Esophagus (tissue), 2 donors: Measurements from ENCODE around the gene POLL. TPM values are rescaled to one million over a fixed set of nuclear protein-coding genes. Genes with fewer than 3 reads are reported as not detected.

Experiments
- H3K27ac ChIP-seq, 2 donors: one replicate each; pipeline ENCODE4 v1.5.1; 2013; ENCODE audit warnings: low read depth in 2 of 2, mild to moderate bottlenecking in 2 of 2, inconsistent platforms in 1 of 2, low read length in 1 of 2, moderate library complexity in 1 of 2
- H3K27me3 ChIP-seq, 2 donors: one replicate each; pipeline ENCODE4 v1.6.1; 2013; ENCODE audit warnings: low read length in 2 of 2, control low read depth in 1 of 2, mild to moderate bottlenecking in 1 of 2; ENCODE audit not compliant: insufficient read depth in 2 of 2, control insufficient read depth in 1 of 2
- H3K36me3 ChIP-seq, 2 donors: one replicate each; pipeline ENCODE4 v1.6.1; 2013; ENCODE audit warnings: low read length in 1 of 2; ENCODE audit not compliant: control insufficient read depth in 2 of 2, insufficient read depth in 2 of 2
- H3K4me1 ChIP-seq, 2 donors: one replicate each; pipeline ENCODE4 v1.6.1; 2013; ENCODE audit warnings: low read length in 1 of 2; ENCODE audit not compliant: control insufficient read depth in 2 of 2, insufficient read depth in 2 of 2
- H3K4me3 ChIP-seq, 2 donors: one replicate each; pipeline ENCODE4 v1.5.1; 2013; ENCODE audit warnings: low read length in 2 of 2, mild to moderate bottlenecking in 2 of 2, low read depth in 1 of 2, moderate library complexity in 1 of 2
- H3K9me3 ChIP-seq, 2 donors: one replicate each; pipeline ENCODE4 v1.6.1; 2013; ENCODE audit warnings: mild to moderate bottlenecking in 2 of 2, low read depth in 1 of 2, low read length in 1 of 2, moderate library complexity in 1 of 2; ENCODE audit not compliant: control insufficient read depth in 2 of 2, insufficient read depth in 1 of 2
- WGBS, 2 donors: extraction: QIAGEN DNeasy Blood & Tissue Kit; methylation state at CpG; one replicate each; pipeline ENCODE4 v1.1.7; 2013; 5-methylcytosine and 5-hydroxymethylcytosine counted together
- polyA plus RNA-seq, 2 donors: library from polyadenylated mRNA; stranded (reverse); fragments of 200-250 nt; gene quantifications; one replicate each; pipeline ENCODE4 v1.2.3, GENCODE V29; 2013
- donor health status: healthy with polysubstance abuse.
- donor health status: Bipolar disorder and iron deficiency.

The POLL gene
- polyA plus RNA-seq, 2 donors = 13.5 to 24.0 TPM

GRCh38 chr10:101562231-101562630, 25.8 kb downstream of the POLL start:
- H3K36me3 ChIP-seq = no peaks in the 10 kb centered on the region
- H3K4me3 ChIP-seq = no peak overlapping the region
- H3K27me3 ChIP-seq = peaks cover 0 to 8% of the 10 kb centered on the region in 2 donors
- no peak overlapping the region for H3K27ac ChIP-seq
- WGBS, 2 donors = 86 to 91% methylated on average over 5 of the region's 5 CpGs
- H3K9me3 ChIP-seq = no peaks in the 10 kb centered on the region
- H3K4me1 ChIP-seq = peaks cover 0 to 17% of the 10 kb centered on the region in 2 donors

GRCh38 chr10:101561068-101561915, 26.8 kb downstream of the POLL start:
- Histone ChIP-seq H3K27me3 (peaks cover 0 to 4% of the 10 kb centered on the region in 2 donors), H3K36me3 (no peaks in the 10 kb centered on the region), H3K4me3 (no peak overlapping the region), H3K4me1 (peaks cover 0 to 11% of the 10 kb centered on the region in 2 donors), H3K9me3 (no peaks in the 10 kb centered on the region), H3K27ac (no peak overlapping the region)
- 67 to 76% methylated on average over 15 of the region's 15 CpGs for WGBS, 2 donors

- Histone ChIP-seq H3K27ac (no peak overlapping the region), H3K36me3 (no peaks in the 10 kb centered on the region)
- WGBS, 2 donors = 34 to 53% methylated on average over 2 of the region's 2 CpGs
Measured at GRCh38 chr10:101560298-101561067, 27.6 kb downstream of the POLL start.

GRCh38 chr10:101559596-101560297, 28.3 kb downstream of the POLL start:
- no peaks in the 10 kb centered on the region for H3K36me3 ChIP-seq
- peaks cover 0 to 9% of the 10 kb centered on the region in 2 donors for H3K4me1 ChIP-seq
- no peaks in the 10 kb centered on the region for H3K27me3 ChIP-seq
- no peak overlapping the region for H3K27ac ChIP-seq
- H3K9me3 ChIP-seq = no peaks in the 10 kb centered on the region
- H3K4me3 ChIP-seq = no peak overlapping the region
- 76 to 82% methylated on average over 12 of the region's 12 CpGs for whole genome bisulfite sequencing, 2 donors

More at GRCh38 chr10:101560298-101561067, 27.6 kb downstream of the POLL start:
- H3K9me3 ChIP-seq = no peaks in the 10 kb centered on the region
- H3K4me1 ChIP-seq = peaks cover 0 to 9% of the 10 kb centered on the region in 2 donors
- no peaks in the 10 kb centered on the region for H3K27me3 ChIP-seq
- H3K4me3 ChIP-seq = no peak overlapping the region

GRCh38 chr10:101558671-101559595, 29.1 kb downstream of the POLL start:
- WGBS, 2 donors = 75 to 76% methylated on average over 18 of the region's 18 CpGs
- Histone ChIP-seq H3K4me1 (peaks cover 0 to 9% of the 10 kb centered on the region in 2 donors), H3K27ac (peak overlapping the region in 1 of 2 donors; percentile 26), H3K27me3 (no peaks in the 10 kb centered on the region), H3K4me3 (no peak overlapping the region), H3K36me3 (peaks cover 0 to 2% of the 10 kb centered on the region in 2 donors), H3K9me3 (no peaks in the 10 kb centered on the region)

GRCh38 chr10:101558204-101558603, 29.9 kb downstream of the POLL start:
- Histone ChIP-seq H3K27ac (peak overlapping the region in 1 of 2 donors; percentile 26), H3K27me3 (no peaks in the 10 kb centered on the region), H3K36me3 (peaks cover 0 to 2% of the 10 kb centered on the region in 2 donors), H3K9me3 (no peaks in the 10 kb centered on the region), H3K4me1 (peaks cover 0 to 9% of the 10 kb centered on the region in 2 donors), H3K4me3 (no peak overlapping the region)
- 42 to 58% methylated on average over 2 of the region's 2 CpGs for WGBS, 2 donors

- no peaks in the 10 kb centered on the region for H3K9me3 ChIP-seq
- WGBS, 2 donors = 78 to 89% methylated on average over 2 of the region's 2 CpGs
- no peak overlapping the region for H3K27ac ChIP-seq
- H3K27me3 ChIP-seq = no peaks in the 10 kb centered on the region
- peaks cover 0 to 9% of the 10 kb centered on the region in 2 donors for H3K4me1 ChIP-seq
- no peak overlapping the region for H3K4me3 ChIP-seq
- peaks cover 0 to 4% of the 10 kb centered on the region in 2 donors for H3K36me3 ChIP-seq
Measured at GRCh38 chr10:101557541-101557940, 30.5 kb downstream of the POLL start.

- no peaks in the 10 kb centered on the region for H3K9me3 ChIP-seq
- no peak overlapping the region for H3K27ac ChIP-seq
- H3K4me1 ChIP-seq = no peaks in the 10 kb centered on the region
- H3K36me3 ChIP-seq = peaks cover 3 to 10% of the 10 kb centered on the region in 2 donors
- no peak overlapping the region for H3K4me3 ChIP-seq
- 96 to 99% methylated on average over 3 of the region's 3 CpGs for WGBS, 2 donors
- H3K27me3 ChIP-seq = no peaks in the 10 kb centered on the region
Measured at GRCh38 chr10:101552442-101552841, 35.6 kb downstream of the POLL start.
